ENCODE data around the gene LRRC25. TPM values are rescaled to one million over a fixed set of nuclear protein-coding genes. Genes with fewer than 3 reads are reported as not detected.

LRRC25 gene
- total and polyA plus RNA-seq, 11 donors: 0.83 to 33.0 (median 2.8) TPM

DNA sequence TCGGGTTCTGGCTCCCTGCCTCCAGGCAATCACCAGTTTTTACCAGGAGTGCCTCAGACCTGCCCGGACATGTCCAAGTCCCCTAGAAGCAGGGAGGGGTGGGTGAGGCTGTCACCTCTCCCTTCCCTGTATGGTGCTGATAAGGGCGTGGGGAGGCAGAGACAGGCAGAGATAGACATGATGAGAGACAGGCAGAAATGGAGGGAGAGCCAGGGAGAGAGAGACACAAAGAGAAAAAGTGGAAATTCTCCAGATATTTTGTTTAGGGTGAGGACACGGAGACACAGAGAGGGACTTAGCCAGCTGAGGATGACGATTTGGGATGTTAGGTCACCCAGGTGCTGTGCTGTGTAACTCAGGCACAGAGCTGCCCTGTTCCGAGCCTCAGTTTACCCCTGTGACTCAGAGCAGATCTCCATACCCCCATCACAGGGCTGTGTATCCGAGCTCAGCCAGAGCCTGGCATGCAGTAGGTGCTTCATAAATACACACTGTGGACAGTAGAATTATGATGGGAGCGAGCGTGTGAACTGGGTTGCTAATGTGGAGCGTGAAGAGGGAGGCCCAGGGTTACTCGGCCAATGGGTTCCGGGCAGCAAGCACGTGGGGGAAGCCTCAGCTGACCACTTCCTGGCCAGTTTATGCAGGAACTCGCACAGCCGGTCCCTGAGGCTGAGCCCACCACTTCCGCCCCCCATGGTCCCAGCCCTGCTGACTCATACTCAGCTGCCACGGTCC is 23.4 kb downstream of the LRRC25 start:
- Histone ChIP-seq H3K9me3 (no peaks in the 10 kb centered on the region), H3K36me3 (no peaks in the 10 kb centered on the region), H3K27me3 (no peaks in the 10 kb centered on the region), H3K4me1 (peaks cover 0 to 39% (median 20%) of the 10 kb centered on the region in 12 donors), H3K4me3 (peak overlapping the region in 1 of 12 donors; percentile 34), H3K27ac (peak overlapping the region; percentile 1 to 93 (median 84))
- DNase-seq: peak; percentile 93 to 97 (median 95)
- WGBS, 4 donors: 10 to 23% (median 23%) methylated on average over 14 to 17 of the region's 17 CpGs
- ATAC-seq: peak; percentile 87 to 98 (median 97)
- intact Hi-C loops (cut with DNase I): no loop called here
- TF ChIP-seq, protein P1, sequence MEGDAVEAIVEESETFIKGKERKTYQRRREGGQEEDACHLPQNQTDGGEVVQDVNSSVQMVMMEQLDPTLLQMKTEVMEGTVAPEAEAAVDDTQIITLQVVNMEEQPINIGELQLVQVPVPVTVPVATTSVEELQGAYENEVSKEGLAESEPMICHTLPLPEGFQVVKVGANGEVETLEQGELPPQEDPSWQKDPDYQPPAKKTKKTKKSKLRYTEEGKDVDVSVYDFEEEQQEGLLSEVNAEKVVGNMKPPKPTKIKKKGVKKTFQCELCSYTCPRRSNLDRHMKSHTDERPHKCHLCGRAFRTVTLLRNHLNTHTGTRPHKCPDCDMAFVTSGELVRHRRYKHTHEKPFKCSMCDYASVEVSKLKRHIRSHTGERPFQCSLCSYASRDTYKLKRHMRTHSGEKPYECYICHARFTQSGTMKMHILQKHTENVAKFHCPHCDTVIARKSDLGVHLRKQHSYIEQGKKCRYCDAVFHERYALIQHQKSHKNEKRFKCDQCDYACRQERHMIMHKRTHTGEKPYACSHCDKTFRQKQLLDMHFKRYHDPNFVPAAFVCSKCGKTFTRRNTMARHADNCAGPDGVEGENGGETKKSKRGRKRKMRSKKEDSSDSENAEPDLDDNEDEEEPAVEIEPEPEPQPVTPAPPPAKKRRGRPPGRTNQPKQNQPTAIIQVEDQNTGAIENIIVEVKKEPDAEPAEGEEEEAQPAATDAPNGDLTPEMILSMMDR (IDR thresholded peaks at IDR 0.05): no peak
- no peak for TF ChIP-seq POLR2A (IDR thresholded peaks at IDR 0.05)

GRCh38 chr19:18373407-18373891 is 24.0 kb downstream of the LRRC25 start:
- 53 to 69% (median 61%) methylated on average over 4 of the region's 4 CpGs for WGBS, 4 donors
- no peak for DNase-seq
- ATAC-seq: no peak
- intact Hi-C loops (cut with DNase I): no loop called here
- Histone ChIP-seq H3K4me3 (no peak overlapping the region), H3K27me3 (no peaks in the 10 kb centered on the region), H3K27ac (peak overlapping the region; percentile 1 to 93 (median 84)), H3K9me3 (no peaks in the 10 kb centered on the region), H3K36me3 (no peaks in the 10 kb centered on the region), H3K4me1 (peaks cover 0 to 39% (median 20%) of the 10 kb centered on the region in 12 donors)
- no peak for TF ChIP-seq POLR2A (IDR thresholded peaks at IDR 0.05)
- TF ChIP-seq, protein P1 (IDR thresholded peaks at IDR 0.05): no peak

GRCh38 chr19:18368504-18369222 is 28.8 kb downstream of the LRRC25 start:
- DNase-seq (no peak), ATAC-seq (no peak)
- peaks cover 0 to 6% (median under 1%) of the 10 kb centered on the region in 9 donors for H3K36me3 ChIP-seq
- H3K27ac ChIP-seq: no peak overlapping the region
- H3K9me3 ChIP-seq: no peaks in the 10 kb centered on the region
- TF ChIP-seq POLR2A (IDR thresholded peaks at IDR 0.05): no peak
- TF ChIP-seq, protein P1 (IDR thresholded peaks at IDR 0.05): no peak
- H3K4me1 ChIP-seq: peaks cover 0 to 43% (median 21%) of the 10 kb centered on the region in 12 donors
- WGBS, 4 donors: 68 to 88% (median 85%) methylated on average over 6 to 15 of the region's 15 CpGs
- intact Hi-C loops (cut with DNase I): no loop called here
- no peak overlapping the region for H3K4me3 ChIP-seq
- H3K27me3 ChIP-seq: no peaks in the 10 kb centered on the region

DNA sequence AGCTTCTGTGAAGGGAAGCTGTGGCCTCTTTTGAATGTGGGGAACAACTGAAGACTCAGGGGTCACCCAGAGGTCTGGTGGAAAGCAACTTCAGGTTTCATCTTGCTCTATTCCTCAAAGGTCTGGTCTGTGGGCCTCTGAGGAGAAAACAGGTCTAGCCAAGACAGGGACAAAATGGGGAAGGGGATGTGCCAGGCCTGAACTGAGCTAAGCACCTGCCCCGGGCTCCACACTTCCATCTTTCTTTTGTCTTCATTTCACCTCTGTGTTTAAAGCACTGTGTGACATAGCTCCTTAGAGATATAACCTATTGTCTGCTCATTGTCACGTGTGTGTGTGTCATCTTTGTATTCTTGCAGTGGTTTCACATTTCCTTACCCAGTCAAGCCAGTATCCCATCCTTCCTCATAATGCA is 31.4 kb downstream of the LRRC25 start:
- Histone ChIP-seq H3K27ac (peak overlapping the region in 10 of 12 donors; percentile 63 to 90 (median 80)), H3K27me3 (no peaks in the 10 kb centered on the region), H3K4me3 (no peak overlapping the region), H3K4me1 (peaks cover 0 to 33% (median 17%) of the 10 kb centered on the region in 12 donors), H3K9me3 (no peaks in the 10 kb centered on the region), H3K36me3 (peaks cover 0 to 25% (median 14%) of the 10 kb centered on the region in 9 donors)
- whole genome bisulfite sequencing, 4 donors: 77 to 96% (median 87%) methylated on average over 2 of the region's 2 CpGs
- no peak for TF ChIP-seq POLR2A (IDR thresholded peaks at IDR 0.05)
- TF ChIP-seq, protein P1 (IDR thresholded peaks at IDR 0.05): no peak
- DNase-seq (no peak), ATAC-seq (no peak)
- intact Hi-C loops (cut with DNase I): no loop called here

Data from heart left ventricle (tissue), 16 donors.